AG04449 (cell line): ENCODE results near the gene HS6ST1.

Experiments
- CTCF ChIA-PET: fragments of 350-600 bp; formaldehyde crosslinking; extraction: SDS; loops from one replicate; lab custom pipeline; 2021; ENCODE audit warnings: antibody characterized with exemption; lab: Yijun Ruan, JAX
- POLR2A ChIA-PET: fragments of 400-600, 350-600 bp; formaldehyde crosslinking; extraction: SDS; loops from one replicate; lab custom pipeline; 2020; ENCODE audit warnings: antibody characterized with exemption, inconsistent platforms; lab: Yijun Ruan, JAX
- DNase-seq: peaks from one replicate; pipeline ENCODE4 v3.0.0-alpha.2; 2010; ENCODE audit warnings: low read depth, low spot score
- H3K4me3 ChIP-seq: 2 replicates; pipeline ENCODE4 v1.5.1; 2011; ENCODE audit warnings: low read depth, mild to moderate bottlenecking, control low read depth, low read length
- TF ChIP-seq, protein P1 (sequence below): IDR thresholded peaks from one replicate; pipeline ENCODE4 v1.5.1; 2011; ENCODE audit warnings: mild to moderate bottlenecking, moderate library complexity, low read length, control low read depth, inconsistent platforms; ENCODE audit not compliant: insufficient read depth; ENCODE audit errors: missing control alignments

Gene HS6ST1

DNA sequence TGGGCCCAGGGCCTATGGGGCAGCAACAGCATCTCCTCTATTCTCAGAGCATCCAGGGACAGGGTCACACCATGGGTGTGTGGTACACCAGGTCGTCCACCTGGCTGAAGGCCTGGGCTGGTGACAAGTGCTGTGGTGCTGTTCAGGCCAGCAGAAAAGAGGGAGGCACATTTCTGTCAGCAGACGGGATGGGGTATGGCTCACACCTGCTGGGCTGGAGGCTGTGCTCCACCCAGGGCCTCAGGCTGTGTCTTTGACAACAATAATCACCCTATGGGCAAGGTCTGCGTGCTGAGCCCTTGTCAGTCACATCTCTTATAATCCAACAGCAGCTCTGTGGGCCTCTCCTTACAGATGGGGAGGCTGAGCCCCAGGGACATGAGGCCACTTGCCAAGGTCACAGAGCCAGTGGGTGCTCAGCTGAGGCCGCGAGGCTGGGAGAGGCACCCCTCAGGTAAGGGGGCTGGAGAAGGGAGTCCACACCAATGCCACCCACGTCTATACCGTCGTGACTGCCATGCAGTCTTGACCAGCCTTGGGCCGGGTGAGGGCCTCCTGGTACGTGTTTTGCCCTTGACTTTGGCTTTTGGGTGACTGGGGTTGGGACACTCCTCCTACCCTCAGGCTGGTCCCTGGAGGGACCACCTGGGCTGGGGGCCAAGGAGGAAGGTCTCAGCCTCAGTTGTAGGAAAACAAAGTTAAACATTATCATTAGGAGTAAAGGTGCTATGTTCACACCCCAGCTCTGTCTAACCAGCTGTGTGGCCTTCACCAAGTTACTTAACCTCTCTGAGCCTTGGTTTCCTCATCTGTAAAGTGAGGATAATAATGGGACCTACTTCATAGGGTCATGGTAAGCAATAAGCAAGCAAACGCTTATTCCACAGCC is 5.6 kb upstream of the HS6ST1 start:
- H3K4me3 ChIP-seq: no peak overlapping the region
- ChIA-PET POLR2A (no interaction called here), CTCF (interaction anchor here (1.1 kb wide), 1 partner anchor 90 kb away, joined by 3 read pairs; no protein-coding TSS in a partner anchor)
- DNase-seq: no peak
- TF ChIP-seq, protein P1, sequence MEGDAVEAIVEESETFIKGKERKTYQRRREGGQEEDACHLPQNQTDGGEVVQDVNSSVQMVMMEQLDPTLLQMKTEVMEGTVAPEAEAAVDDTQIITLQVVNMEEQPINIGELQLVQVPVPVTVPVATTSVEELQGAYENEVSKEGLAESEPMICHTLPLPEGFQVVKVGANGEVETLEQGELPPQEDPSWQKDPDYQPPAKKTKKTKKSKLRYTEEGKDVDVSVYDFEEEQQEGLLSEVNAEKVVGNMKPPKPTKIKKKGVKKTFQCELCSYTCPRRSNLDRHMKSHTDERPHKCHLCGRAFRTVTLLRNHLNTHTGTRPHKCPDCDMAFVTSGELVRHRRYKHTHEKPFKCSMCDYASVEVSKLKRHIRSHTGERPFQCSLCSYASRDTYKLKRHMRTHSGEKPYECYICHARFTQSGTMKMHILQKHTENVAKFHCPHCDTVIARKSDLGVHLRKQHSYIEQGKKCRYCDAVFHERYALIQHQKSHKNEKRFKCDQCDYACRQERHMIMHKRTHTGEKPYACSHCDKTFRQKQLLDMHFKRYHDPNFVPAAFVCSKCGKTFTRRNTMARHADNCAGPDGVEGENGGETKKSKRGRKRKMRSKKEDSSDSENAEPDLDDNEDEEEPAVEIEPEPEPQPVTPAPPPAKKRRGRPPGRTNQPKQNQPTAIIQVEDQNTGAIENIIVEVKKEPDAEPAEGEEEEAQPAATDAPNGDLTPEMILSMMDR: no peak

DNA sequence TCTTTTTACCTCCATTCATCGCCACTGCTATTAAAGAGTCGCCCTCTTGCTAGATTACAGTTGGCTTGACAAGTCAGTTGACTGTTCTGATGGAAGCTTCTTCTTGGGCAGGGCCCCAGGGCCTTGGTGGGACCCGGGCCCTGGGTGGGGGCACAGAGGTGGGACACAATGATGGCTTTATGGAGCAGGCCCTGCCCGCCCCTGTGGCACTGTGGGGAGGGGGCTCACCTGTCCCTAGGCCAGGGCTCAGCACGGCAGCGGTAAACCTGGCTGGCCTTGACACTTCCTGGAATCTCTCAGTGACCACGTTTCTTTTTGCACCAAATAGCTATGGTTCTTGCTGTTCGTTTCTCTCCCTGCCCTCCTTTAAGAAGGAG is 4.9 kb upstream of the HS6ST1 start:
- ChIA-PET CTCF (no interaction called here), POLR2A (interaction anchor here (0.6 kb wide), 1 partner anchor 50 kb away, joined by 3 read pairs; no protein-coding TSS in a partner anchor)
- TF ChIP-seq, protein P1: no peak
- DNase-seq: no peak
- no peak overlapping the region for H3K4me3 ChIP-seq

DNA sequence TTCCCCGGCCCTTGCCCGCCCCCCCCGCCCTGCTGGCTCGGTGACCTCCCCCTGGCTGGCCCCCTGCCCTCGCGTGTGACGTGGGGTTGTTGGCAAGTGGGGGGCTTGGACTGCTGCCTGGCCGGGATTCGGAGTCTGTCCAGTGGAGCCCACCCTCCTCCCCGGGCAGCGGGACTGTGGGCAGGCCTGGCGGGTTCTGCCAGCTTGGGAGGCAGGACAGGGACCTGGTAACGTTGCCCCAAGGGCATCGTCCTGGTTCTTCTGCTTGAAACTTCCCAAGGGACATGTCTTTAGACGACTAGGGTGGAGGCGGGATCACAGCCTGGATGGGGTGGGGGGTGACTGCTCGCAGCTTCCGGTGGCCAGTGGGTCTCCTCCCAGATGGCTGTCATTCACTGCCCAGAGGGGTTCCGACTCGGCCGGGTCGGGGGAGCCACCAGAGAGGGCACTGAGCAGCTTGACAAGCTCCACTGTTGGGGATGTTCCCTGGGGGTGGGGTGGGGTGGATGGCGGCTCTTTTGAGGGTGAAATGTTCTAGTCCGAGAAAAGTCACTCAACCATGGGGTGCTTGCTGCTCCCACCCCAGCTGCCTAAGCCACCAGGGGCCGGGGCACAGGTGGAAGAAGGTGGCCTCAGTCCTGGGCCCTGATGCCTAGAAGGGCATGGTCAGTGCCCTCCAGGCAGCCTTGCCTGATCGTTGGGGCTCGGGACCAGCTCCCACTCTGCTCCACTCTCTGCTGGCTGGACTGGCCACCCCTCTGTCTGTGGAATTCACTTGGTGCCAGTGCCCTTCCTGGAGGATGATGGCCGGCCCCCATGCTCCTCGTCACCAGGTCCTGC is 4.3 kb upstream of the HS6ST1 start:
- no peak for DNase-seq
- TF ChIP-seq, protein P1: no peak
- ChIA-PET POLR2A (interaction anchor here (0.6 kb wide), 1 partner anchor 51 kb away, joined by 3 read pairs; no protein-coding TSS in a partner anchor), CTCF (interaction anchor here (0.6 kb wide), 1 partner anchor 22 kb away, joined by 3 read pairs; no protein-coding TSS in a partner anchor)
- peak overlapping the region; percentile 61; the same call in 1 of the 2 replicates for H3K4me3 ChIP-seq

DNA sequence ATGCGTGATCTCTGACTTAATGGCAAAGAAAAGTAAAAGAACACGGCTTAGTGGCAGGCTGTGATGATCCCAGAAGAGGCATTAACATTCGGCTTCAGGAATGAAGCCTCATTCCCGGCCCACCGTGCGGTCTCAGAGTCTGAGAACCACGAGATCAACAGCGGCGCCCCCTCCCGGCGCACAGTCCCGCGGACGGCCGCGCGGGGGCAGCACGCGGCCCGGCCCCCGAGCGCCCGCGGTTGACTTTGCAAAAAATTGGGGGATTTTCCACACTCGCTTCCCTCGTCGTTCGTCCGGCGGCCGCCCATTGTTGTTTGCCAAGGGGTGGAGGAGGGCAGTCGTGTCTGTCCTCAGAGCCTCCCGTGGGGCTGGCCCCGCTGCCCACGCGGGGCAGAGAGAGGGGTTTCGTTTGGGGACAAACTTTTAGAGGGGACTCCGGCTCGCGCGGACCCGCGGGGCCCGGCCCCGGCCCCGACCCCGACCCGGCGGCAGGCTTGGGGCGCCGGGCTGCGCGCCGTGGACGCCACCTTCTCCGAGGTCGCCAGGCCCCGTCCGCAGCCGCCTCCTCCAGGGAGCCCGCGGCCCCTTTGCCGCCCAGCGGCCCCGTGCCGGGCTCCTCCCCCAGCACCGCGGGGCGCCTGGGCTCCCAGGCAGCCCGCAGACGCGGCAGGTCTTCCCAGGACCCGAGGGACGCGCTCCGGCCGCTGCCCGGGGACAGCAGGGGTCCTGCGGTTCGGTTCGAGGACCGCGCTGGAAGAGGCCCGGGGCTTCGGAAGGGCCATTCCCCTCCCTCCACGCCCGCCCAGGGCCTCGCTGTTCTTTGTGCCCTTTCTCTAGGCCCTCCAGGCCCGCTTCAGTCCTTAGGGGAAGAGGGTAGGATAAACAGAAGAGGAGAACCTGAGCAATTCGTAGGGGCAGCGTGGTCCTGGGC is 3.4 kb upstream of the HS6ST1 start:
- POLR2A ChIA-PET: no interaction called here

DNA sequence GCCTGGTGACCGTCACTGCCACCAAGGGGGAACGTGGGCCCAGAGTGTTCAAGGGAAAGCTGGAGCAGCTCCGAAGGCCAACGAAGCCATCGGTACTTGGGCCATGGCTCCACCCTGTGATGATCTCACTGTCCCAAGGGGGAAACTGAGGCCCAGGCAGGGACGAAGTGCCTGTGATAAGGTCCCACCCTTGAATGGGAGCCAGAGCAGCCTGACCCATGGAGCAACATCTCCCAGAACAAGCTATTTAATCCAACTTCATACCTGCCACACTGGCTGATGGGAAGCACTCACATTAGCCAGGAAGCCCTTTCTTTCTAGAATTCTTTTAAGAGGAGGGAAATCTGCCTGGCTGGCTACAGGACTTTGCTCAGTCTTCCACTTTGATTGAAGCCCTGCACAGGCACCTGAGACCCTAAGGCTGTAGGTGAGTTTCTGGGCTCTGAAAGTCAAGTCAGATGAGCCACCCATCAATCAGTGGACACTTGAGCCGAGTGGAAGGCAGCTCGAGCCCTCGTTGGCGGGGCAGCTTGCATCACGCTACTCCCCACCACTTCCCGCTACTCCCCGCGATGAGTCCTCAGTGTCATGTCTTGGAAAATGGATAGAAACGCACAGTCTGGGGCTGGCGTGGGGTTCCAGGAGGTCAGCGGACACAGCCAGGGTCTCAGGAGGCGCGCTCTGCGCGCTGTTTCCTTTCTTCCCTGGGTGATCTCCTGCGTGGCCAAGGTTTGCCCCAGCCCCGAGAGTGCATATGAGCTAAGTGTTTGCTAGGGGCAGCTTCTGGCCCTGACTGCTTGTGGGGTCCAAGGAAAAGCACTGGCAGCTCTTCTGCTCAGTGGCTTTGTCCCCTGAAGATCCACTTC is 2.5 kb upstream of the HS6ST1 start:
- no peak for DNase-seq
- ChIA-PET CTCF (interaction anchor here (0.6 to 2.3 kb wide), 20 partner anchors 9 to 1531 kb away, joined by 3 to 10 read pairs (median 3); no protein-coding TSS in a partner anchor), POLR2A (no interaction called here)
- no peak overlapping the region for H3K4me3 ChIP-seq
- TF ChIP-seq, protein P1: no peak

More for the DNA sequence above, 3.4 kb upstream of the HS6ST1 start:
- CTCF ChIA-PET: interaction anchor here (0.6 to 2.3 kb wide), 16 partner anchors 8 to 1530 kb away, joined by 3 to 10 read pairs (median 3); no protein-coding TSS in a partner anchor
- DNase-seq: no peak
- H3K4me3 ChIP-seq: peak overlapping the region; percentile 61
- TF ChIP-seq, protein P1: peak; percentile 76
